Stimulated activated CD8-positive, alpha-beta memory T cell treated with anti-CD3 and anti-CD28 coated beads, Interleukin-12 subunit alpha, Interleukin-12 subunit beta, amount 100 ng/mL, for 4 hours (primary cell): ENCODE measurements around the gene ZNF19.

Experiments
- DNase-seq: peaks from one replicate; pipeline ENCODE4 v3.0.0-alpha.2; 2020; ENCODE audit warnings: low read depth

Gene ZNF19

GRCh38 chr16:71484006-71484893 is 4.9 kb downstream of the ZNF19 start:
- DNase-seq, result peak; percentile 64

DNA sequence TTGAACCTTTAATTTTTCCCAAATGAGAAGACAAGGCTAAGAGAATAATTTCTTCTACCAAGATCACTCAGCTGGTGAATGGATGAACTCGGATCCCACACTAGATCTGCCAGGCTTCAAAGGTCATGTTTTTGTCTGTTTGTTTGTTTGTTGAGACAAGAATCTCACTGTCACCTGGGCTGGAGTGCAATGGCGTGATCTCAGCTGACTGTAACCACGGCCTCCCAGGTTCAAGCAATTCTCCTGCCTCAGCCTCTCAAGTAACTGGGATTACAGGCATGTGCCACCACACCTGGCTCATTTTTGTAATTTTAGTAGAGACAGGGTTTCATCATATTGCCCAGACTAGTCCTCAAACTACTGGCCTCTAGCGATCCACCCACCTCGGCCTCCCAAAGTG is 6.6 kb downstream of the ZNF19 start:
- no peak for DNase-seq

DNA sequence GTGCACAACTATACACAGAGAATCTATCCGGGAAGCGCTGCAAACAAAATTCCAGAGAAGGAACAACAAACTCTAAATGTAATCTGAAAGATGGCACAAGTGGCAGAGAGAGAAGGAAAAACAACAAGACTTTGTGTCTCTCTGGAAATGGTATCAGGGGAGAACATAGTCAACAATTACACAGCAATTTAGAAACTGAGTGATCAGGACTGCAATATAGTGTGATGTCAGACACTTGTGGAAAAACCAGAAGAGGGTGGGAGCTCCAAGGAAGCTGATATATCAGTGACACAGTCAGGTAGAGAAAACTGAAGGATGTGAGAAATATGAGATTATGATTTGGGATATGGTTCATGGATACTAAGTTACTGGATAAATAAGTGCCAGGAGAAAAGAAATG is 8.2 kb downstream of the ZNF19 start:
- DNase-seq, result no peak

- no peak for DNase-seq
Observed at GRCh38 chr16:71479420-71479819, 9.7 kb downstream of the ZNF19 start.

DNA sequence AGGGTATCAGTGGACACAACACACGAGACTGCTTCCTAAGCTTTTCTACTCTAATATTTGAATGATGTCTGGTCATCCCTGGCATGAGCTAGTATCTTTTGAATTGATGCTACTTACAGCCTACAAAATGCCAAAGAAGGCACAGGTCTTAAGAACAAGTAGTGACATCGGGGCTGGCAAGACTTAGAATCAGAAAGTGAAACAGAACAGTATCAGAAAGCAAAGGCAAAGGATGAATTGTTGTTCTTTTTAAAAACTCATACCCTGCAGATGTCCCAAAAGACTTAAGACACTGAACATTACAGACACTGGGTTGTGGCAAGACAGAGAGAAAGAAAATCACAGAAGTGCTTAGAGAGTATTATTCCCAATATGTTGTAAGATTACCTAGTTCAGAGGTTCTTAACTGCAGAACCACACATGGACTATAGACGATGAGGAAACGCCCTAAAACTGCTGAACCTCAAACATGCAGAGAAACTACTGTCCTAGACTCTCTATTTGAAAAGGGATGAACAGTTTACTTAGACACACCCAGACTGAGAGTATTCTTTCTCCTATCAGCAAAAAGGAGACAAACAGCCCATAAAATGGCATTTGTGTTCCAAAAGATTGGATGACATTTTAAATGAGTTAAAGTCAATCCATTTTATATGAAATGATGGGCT is 12.5 kb downstream of the ZNF19 start:
- DNase-seq, result no peak

GRCh38 chr16:71474864-71475263 is 14.3 kb downstream of the ZNF19 start:
- no peak for DNase-seq

DNA sequence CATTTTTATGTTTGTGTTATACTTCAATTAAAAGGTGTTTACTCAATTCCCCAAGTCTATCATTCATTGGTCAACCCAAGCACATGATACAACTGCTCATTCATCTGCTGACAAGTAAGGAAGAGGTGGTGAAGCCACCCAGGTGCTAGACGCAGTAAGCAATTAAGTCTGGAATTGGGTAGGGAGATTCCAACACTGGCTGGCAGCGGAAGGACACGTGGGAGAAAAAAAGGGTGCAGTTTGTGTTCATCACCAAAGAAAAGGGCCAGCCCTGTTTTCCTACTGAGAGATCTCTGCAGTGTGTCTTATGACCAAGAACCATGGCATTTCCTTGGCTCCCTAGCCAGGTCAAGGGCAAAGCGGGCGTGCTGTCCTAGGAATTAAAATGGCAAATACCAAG is 15.2 kb downstream of the ZNF19 start:
- DNase-seq, result no peak

- no peak for DNase-seq
Observed at GRCh38 chr16:71472931-71473330, 16.2 kb downstream of the ZNF19 start.

GRCh38 chr16:71472051-71472450 is 17.1 kb downstream of the ZNF19 start:
- DNase-seq, result no peak

DNA sequence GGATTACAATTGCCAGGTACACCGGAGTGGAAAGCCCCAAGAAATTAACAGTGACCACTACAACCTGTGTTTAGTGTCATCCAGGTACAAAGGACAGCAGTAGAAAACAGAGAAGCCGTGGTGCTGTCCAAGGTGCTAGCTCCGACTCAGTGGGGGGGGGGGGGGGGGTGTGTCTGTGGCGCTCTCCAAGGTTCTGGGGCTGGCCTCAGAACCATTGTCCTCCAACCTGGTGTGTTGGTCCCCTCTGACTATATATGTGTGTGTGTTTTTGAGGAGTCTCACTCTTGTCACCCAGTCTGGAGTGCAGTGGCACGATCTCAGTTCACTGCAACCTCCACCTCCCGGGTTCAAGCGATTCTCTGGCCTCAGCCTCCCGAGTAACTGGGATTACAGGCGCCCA is 21.3 kb downstream of the ZNF19 start:
- DNase-seq, result no peak

DNA sequence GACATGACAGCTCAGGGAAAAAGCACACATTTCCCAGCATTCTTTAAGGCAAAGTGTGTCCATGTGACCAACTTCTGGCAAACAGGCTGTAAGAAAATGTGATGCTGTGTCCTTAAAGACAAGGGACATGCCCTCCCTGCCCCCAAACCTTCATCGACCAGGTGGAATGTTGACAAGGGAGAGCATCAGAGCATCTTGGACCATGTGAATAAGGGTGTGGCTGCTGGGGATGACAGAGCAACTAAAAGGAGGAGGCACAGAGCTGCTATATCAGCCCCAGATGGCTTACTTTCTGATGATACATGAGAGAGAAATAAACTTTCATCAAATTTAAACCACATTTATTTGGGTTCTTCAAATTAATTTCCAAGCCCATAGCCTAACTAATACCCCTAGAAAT is 24.9 kb downstream of the ZNF19 start:
- DNase-seq, result no peak

DNA sequence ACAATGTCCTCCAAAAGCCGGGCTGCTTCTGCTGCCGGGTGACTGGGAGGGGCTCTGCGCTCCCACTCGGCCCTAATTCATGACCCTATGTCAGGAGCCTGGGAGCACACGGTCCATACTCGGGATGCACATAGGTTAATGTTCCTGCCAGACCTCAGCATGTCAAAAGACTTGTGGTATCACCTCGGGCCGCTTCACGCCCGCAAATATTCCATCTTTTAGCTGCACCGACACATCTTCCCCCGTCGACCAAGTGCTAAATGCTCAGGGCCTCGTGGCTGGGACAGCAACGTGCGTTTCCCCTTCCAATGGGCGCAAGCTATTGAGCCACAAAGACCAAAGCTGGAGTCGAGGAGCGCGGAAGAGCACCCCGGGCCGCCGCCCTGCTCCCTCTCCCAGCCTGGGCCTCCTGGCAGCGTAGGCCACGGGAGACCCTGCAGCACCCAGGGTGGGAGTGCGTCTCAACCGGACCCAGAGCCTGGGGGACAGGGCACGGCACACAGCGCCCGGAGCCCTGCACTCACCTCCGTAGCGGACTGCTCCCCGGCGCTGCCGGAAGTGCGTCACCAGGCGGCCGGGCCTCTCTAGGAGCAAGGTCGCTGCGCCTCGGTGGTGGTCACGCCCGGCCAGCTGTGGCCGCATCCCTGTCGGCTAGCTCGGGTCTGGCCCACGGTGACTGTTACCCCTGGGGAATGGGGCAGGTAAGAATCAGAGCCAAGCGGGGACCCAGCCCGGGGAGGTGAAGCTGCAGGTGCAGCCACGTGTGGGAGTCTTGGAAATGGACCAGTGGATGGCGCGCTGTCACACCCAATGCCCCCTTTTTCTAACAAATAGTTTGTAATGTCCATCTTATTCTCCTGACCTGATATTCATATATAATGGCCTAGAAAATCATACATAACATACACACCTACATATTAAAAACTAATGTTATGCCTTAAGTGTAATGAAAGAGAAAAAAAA is 27.2 kb downstream of the ZNF19 start, which contains the start of gene ZNF23:
TSS of gene ZNF23 (minus strand) at position 562 of the 963 bp plus-strand sequence. CDS start 5,451 bp downstream, outside the sequence.
- DNase-seq, result peak; percentile 67

- DNase-seq, result no peak
Observed at GRCh38 chr16:71460941-71461340, 28.2 kb downstream of the ZNF19 start.

- DNase-seq, result no peak
Observed at GRCh38 chr16:71460236-71460635, 28.9 kb downstream of the ZNF19 start.

GRCh38 chr16:71459510-71459909 is 29.6 kb downstream of the ZNF19 start:
- no peak for DNase-seq

GRCh38 chr16:71456801-71457200 is 32.3 kb downstream of the ZNF19 start:
- DNase-seq, result no peak

- no peak for DNase-seq
Observed at GRCh38 chr16:71453036-71453435, 36.1 kb downstream of the ZNF19 start.

- no peak for DNase-seq
Observed at GRCh38 chr16:71449020-71449419, 40.1 kb downstream of the ZNF19 start.

- no peak for DNase-seq
Observed at GRCh38 chr16:71448274-71448866, 40.8 kb downstream of the ZNF19 start.

GRCh38 chr16:71443714-71444113 is 45.4 kb downstream of the ZNF19 start:
- no peak for DNase-seq

- DNase-seq, result no peak
Observed at GRCh38 chr16:71442051-71442440, 47.1 kb downstream of the ZNF19 start, which contains the start of gene TLE7. Gene TLE7, minus strand, starts transcription at chr16:71442054. Its CDS starts 8,730 bp downstream, at chr16:71433324.
